ENCODE data around the gene OBSL1.

Gene OBSL1

GRCh38 chr2:219565130-219566080, 5.9 kb downstream of the OBSL1 start:
- no peak for DNase-seq (ENCODE audit: low spot score)

- DNase-seq (ENCODE audit: low spot score): no peak
These were observed 7.9 kb downstream of the OBSL1 start for GRCh38 chr2:219563271-219563928.

DNA sequence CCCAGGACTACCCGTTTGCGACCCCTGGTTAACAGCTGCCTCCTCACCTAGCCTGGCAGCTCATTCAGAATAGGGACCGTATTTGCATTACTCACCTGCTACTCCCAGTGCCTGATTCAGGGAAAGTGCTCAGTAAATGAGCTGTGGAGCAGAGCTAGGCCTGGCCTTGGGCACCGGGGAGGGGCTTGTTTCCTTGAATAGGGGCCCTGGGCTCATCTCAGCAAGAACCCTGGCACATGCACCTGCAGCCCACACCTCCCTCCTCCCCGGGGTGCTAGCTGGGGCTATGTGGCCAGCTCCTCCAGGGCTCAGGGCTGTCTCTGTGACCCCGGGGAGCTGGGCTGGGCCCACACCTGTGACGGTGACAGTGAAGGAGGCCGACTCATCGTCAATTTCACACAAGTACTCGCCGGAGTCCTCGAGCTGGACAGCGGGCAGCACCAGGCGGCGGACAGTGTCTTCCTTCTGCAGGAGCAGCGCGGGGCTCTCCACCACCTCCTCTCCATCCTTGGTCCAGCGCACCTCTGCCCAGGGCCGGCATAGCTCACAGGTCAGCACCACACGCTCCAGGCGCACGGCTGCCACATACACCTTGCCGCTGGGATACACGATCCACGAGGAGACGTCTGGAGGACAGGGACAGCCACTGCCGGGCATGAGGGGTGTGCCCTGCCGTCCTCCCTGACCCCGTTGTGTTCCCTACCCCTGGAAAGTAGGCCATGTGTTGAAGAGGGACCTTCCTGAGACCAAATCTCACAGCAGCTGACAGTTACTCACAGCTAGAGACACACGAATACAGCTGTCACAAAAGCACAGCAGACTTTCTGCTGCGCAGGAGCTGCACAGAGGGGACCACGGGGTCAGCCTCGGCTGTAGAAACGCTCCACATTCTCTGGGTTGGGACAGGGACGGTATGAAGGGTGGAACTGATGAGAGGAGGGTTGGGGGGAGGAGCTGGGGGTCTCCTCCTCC, 9.0 kb downstream of the OBSL1 start:
- no peak for DNase-seq (ENCODE audit: low spot score)

- no peak for DNase-seq (ENCODE audit: low spot score)
These were observed 9.9 kb downstream of the OBSL1 start for GRCh38 chr2:219561179-219562048.

DNA sequence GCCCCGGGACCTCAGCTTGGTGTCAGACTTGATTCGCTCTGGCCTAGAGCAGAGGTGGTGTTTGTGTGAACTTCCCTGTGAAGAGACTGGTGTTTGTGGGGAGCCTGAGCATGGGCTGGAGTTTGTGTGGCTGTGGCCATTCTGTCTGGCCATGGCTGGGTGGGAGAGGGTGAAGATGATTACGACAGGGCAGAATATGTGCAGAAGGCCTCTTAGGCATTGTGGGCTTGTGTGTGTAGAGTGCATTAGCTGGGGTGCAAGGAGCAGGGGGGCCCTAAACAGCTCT, 10.5 kb downstream of the OBSL1 start:
- no peak for DNase-seq (ENCODE audit: low spot score)

GRCh38 chr2:219560037-219560892, 11.1 kb downstream of the OBSL1 start:
- DNase-seq (ENCODE audit: low spot score): no peak

DNA sequence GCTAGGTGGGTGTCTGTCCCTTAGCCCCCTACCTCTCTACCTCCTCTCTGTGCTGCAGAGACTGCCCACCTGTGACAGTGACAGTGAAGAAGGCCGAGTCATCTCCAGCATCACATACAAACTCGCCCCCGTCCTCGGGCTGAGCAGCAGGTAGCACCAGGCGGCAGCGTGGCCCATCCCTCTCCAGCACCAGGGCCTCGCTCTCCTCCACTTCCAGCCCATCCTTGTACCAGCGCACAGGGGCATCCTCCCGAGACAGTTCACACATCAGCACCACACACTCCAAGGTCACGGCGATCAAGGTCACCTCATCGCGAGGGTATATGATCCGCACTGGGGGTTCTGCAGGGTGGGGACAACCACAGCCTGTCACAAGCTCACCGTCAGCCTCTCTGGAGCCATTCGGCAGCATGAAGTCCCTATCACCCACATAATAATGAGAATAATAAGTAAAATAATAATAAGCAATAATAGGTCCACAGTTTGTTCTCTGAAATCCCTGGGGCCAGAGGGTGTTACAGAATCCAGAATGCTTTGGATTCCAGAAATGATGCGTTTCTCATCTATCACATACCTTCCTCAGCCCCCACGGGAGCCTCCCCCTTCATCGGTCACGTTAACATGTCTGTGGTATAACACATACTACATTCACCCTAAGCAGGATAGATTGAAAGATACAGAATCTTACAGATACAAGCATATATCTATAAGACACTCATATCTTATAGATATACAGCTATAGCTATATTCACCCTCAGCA, 12.0 kb downstream of the OBSL1 start:
- DNase-seq (ENCODE audit: low spot score): no peak

- no peak for DNase-seq (ENCODE audit: low spot score)
These were observed 13.3 kb downstream of the OBSL1 start for GRCh38 chr2:219557791-219558785.

DNA sequence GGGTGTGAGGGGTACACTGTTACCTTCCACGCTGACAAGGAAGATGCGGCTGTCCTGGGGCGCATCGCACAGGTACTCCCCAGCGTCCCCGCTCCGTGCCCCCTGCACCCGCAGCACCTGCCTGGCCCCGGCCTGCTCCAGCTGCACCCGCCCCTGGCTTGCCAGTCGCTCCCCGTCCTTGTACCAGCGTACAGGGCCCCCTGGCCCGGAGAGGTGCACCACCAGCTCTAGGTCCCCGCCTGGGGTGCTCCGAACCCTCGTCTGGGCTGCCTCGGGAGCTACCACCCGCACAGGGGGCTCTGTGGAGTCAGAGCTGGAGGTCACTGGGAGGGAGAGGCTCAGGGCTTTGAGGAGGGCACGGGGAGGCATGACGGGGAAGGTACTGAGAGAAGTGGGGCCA, 14.0 kb downstream of the OBSL1 start:
- no peak for DNase-seq (ENCODE audit: low spot score)

GRCh38 chr2:219556413-219556812, 14.9 kb downstream of the OBSL1 start:
- no peak for DNase-seq (ENCODE audit: low spot score)

- no peak for DNase-seq (ENCODE audit: low spot score)
These were observed 15.4 kb downstream of the OBSL1 start for GRCh38 chr2:219555956-219556355.

GRCh38 chr2:219554350-219554749, 17.0 kb downstream of the OBSL1 start:
- no peak for DNase-seq (ENCODE audit: low spot score)

GRCh38 chr2:219553463-219553963, 17.8 kb downstream of the OBSL1 start:
- no peak for DNase-seq (ENCODE audit: low spot score)

DNA sequence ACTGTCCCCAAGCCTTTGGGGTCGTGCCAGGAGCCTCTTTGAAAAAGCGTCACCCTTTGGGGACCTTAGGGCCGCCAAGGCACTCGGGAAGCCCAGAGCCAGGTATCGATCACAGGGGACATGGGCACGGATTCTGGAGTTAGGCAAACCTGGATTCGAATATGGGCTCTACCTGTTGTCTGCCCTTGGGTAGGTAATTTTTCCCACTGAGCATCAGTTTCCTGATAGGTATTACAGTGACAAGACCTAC, 18.2 kb downstream of the OBSL1 start:
- DNase-seq (ENCODE audit: low spot score): no peak

DNA sequence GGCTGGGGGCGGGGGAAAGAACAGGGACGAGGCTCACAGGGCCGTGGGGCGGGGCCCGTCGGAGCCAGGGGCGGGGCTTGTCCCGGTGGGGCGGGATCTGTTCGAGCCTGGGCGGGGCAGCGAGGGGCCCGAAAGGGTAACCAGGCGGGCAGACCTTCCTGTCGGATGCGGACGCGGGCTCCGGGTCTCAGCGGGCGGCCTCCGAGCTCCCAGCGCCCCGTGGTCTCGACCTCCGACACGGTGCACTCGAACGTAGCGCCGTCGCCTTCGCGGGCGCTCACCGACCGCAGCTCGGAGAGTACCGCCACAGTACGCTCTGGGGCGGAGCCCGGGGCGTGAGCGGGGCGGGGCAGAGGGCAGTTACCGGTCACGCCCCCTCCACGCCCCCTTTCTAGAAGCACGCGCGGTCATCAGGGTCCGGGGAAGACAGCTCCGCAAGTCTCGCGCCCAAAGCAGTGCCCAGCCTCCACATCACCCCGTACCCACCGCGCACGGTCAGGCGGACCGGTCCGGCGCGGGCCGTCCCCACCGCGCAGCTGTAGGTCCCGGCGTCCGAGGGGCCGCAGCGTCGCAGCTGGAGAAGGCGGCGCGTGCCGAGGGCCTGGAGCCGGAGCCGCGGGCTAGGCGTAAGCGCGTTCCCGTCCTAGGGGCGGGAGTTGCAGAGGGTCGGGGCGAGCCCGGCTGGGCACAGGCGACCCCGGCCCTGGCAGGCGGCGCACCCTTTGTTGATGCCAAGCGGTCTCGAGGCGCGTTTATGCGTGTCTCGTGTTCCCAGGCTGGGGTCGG, 18.8 kb downstream of the OBSL1 start:
- DNase-seq (ENCODE audit: low spot score): peak; percentile 65

- DNase-seq (ENCODE audit: low spot score): no peak
These were observed 19.6 kb downstream of the OBSL1 start for GRCh38 chr2:219551441-219552381.

DNA sequence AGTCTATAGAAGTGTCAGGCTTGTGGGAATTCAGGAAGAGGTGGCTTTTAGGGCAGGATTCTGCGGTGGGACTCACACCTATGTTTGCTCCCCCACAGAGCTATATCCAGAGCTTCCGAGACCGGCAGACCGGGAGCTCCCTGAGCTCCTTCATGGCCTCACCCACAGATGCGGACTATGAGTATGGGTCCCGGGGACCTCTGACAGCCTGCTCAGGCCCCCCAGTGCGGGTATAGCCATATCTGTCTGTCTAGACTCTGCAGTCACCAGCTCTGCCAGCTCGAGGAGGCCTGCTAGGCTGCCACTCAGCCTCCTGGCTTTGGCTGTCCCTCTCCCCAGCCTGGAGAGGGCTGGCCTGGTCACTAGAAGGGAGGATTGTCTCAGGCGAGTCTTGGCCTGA, 21.7 kb downstream of the OBSL1 start:
- no peak for DNase-seq (ENCODE audit: low spot score)

Measured in CD4-positive, alpha-beta T cell treated with Interleukin-6 at 100 ng/mL for 8 hours (primary cell).